ENCODE data around the gene PTPRU. TPM values are rescaled to one million over a fixed set of nuclear protein-coding genes. Genes with fewer than 3 reads are reported as not detected.

PTPRU gene
- total and polyA plus RNA-seq, 2 of the 8 experiments (the other 6 are each of a cell fraction or from before 2014, with no cell fraction given), result 33.8 to 41.8 TPM

DNA sequence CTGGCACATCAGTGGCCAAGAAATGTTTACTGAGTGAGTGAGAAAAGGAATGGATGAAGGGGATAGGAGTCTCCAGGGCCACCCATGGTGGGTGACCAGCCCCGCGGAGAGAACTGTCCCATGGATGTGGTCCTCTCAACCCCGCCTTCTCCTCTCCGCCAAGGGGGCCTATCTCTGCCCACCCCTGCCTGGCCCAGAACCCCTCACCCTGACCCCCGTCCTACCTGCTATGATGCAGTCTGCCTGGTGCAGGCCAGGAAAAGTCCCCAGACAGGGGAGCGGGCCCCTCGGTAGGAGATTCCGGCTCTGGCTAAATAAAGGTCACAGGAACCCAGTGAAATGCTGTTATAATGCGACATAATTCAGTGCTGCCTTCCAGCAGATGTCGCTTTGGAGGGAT, 107.6 kb downstream of the PTPRU start (continued):
- TF ChIP-seq, protein P1, sequence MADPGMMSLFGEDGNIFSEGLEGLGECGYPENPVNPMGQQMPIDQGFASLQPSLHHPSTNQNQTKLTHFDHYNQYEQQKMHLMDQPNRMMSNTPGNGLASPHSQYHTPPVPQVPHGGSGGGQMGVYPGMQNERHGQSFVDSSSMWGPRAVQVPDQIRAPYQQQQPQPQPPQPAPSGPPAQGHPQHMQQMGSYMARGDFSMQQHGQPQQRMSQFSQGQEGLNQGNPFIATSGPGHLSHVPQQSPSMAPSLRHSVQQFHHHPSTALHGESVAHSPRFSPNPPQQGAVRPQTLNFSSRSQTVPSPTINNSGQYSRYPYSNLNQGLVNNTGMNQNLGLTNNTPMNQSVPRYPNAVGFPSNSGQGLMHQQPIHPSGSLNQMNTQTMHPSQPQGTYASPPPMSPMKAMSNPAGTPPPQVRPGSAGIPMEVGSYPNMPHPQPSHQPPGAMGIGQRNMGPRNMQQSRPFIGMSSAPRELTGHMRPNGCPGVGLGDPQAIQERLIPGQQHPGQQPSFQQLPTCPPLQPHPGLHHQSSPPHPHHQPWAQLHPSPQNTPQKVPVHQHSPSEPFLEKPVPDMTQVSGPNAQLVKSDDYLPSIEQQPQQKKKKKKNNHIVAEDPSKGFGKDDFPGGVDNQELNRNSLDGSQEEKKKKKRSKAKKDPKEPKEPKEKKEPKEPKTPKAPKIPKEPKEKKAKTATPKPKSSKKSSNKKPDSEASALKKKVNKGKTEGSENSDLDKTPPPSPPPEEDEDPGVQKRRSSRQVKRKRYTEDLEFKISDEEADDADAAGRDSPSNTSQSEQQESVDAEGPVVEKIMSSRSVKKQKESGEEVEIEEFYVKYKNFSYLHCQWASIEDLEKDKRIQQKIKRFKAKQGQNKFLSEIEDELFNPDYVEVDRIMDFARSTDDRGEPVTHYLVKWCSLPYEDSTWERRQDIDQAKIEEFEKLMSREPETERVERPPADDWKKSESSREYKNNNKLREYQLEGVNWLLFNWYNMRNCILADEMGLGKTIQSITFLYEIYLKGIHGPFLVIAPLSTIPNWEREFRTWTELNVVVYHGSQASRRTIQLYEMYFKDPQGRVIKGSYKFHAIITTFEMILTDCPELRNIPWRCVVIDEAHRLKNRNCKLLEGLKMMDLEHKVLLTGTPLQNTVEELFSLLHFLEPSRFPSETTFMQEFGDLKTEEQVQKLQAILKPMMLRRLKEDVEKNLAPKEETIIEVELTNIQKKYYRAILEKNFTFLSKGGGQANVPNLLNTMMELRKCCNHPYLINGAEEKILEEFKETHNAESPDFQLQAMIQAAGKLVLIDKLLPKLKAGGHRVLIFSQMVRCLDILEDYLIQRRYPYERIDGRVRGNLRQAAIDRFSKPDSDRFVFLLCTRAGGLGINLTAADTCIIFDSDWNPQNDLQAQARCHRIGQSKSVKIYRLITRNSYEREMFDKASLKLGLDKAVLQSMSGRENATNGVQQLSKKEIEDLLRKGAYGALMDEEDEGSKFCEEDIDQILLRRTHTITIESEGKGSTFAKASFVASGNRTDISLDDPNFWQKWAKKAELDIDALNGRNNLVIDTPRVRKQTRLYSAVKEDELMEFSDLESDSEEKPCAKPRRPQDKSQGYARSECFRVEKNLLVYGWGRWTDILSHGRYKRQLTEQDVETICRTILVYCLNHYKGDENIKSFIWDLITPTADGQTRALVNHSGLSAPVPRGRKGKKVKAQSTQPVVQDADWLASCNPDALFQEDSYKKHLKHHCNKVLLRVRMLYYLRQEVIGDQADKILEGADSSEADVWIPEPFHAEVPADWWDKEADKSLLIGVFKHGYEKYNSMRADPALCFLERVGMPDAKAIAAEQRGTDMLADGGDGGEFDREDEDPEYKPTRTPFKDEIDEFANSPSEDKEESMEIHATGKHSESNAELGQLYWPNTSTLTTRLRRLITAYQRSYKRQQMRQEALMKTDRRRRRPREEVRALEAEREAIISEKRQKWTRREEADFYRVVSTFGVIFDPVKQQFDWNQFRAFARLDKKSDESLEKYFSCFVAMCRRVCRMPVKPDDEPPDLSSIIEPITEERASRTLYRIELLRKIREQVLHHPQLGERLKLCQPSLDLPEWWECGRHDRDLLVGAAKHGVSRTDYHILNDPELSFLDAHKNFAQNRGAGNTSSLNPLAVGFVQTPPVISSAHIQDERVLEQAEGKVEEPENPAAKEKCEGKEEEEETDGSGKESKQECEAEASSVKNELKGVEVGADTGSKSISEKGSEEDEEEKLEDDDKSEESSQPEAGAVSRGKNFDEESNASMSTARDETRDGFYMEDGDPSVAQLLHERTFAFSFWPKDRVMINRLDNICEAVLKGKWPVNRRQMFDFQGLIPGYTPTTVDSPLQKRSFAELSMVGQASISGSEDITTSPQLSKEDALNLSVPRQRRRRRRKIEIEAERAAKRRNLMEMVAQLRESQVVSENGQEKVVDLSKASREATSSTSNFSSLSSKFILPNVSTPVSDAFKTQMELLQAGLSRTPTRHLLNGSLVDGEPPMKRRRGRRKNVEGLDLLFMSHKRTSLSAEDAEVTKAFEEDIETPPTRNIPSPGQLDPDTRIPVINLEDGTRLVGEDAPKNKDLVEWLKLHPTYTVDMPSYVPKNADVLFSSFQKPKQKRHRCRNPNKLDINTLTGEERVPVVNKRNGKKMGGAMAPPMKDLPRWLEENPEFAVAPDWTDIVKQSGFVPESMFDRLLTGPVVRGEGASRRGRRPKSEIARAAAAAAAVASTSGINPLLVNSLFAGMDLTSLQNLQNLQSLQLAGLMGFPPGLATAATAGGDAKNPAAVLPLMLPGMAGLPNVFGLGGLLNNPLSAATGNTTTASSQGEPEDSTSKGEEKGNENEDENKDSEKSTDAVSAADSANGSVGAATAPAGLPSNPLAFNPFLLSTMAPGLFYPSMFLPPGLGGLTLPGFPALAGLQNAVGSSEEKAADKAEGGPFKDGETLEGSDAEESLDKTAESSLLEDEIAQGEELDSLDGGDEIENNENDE (IDR thresholded peaks at IDR 0.05; ENCODE audit: insufficient replicate concordance, low read length), result no peak
- TF ChIP-seq GABPA (IDR thresholded peaks at IDR 0.05; ENCODE audit: borderline replicate concordance, insufficient read depth, low read length) (no peak), POLR2AphosphoS5 (IDR thresholded peaks at IDR 0.05; ENCODE audit: low read depth, low read length) (no peak), JUND (IDR thresholded peaks at IDR 0.05; ENCODE audit: low read length) (no peak), CHD1 (IDR thresholded peaks at IDR 0.05; ENCODE audit: low read depth, low read length) (no peak), RAD21 (IDR thresholded peaks at IDR 0.05 in 1 of 2, conservative IDR thresholded peaks at IDR 0.05 in 1 of 2; ENCODE audit: low read depth in 2 of 2, low read length in 2 of 2) (no peak), JUN (IDR thresholded peaks at IDR 0.05; ENCODE audit: low read depth, low read length) (no peak), RBBP5 (IDR thresholded peaks at IDR 0.05; ENCODE audit: borderline replicate concordance, low read depth, low read length) (no peak), SP2 (IDR thresholded peaks at IDR 0.05; ENCODE audit: low read length) (no peak), SAP30 (IDR thresholded peaks at IDR 0.05; ENCODE audit: insufficient read depth, insufficient replicate concordance, low read length) (no peak), EZH2 (IDR thresholded peaks at IDR 0.05; ENCODE audit: low read depth, low read length, severe bottlenecking) (no peak)

Data from H1 (cell line).